Right lobe of liver (tissue), 6 donors: Measurements from ENCODE around the gene GABRB3. TPM values are rescaled to one million over a fixed set of nuclear protein-coding genes. Genes with fewer than 3 reads are reported as not detected.

Source experiments
- ATAC-seq, 4 donors: fragments of 200-7000 bp; cut with Tn5 transposase; one replicate each; pipeline ENCODE4 v1.9.1; 2020; ENCODE audit warnings: mild to moderate bottlenecking in 4 of 4, moderate library complexity in 4 of 4
- DNase-seq, 3 donors: peaks; one replicate each; pipeline ENCODE4 v3.0.0-alpha.2; 2020
- H3K27ac ChIP-seq, 3 donors: fragments of 200-600 bp; one replicate each; pipeline ENCODE4 v1.8.0; 2022
- H3K27me3 ChIP-seq, 2 donors: fragments of 200-600 bp; one replicate each; pipeline ENCODE4 v1.8.0; 2022
- H3K36me3 ChIP-seq, 4 donors: fragments of 200-600 bp; sonication (generic) in 1 of 4; one replicate each; pipeline versions ENCODE4 v1.5.1 to v1.8.0; 2017 to 2022; ENCODE audit warnings: control low read depth in 1 of 4
- H3K4me1 ChIP-seq, 4 donors: fragments of 200-600 bp; sonication (generic) in 1 of 4; one replicate each; pipeline versions ENCODE4 v1.5.1 to v1.8.0; 2017 to 2022; ENCODE audit warnings: control low read depth in 1 of 4
- H3K4me3 ChIP-seq, 3 donors: fragments of 200-600 bp; one replicate each; pipeline ENCODE4 v1.8.0; 2022
- H3K9me3 ChIP-seq, 4 donors: fragments of 200-600 bp; sonication (generic) in 1 of 4; one replicate each; pipeline versions ENCODE4 v1.5.1 to v1.8.0; 2017 to 2022; ENCODE audit warnings: control low read depth in 1 of 4
- CTCF ChIP-seq, 4 donors: fragments of 200-600 bp in 3 of 4; fragments of 450-650 bp in 1 of 4; IDR thresholded peaks; one replicate each; pipeline versions ENCODE4 v1.5.1 to v1.8.0; 2016 to 2022; ENCODE audit warnings: antibody characterized with exemption in 4 of 4, mild to moderate bottlenecking in 2 of 4
- POLR2A ChIP-seq: fragments of 450-650 bp; IDR thresholded peaks from one replicate; pipeline ENCODE4 v1.6.1; 2017; ENCODE audit warnings: antibody characterized with exemption, mild to moderate bottlenecking
- WGBS: methylation state at CpG from one replicate; pipeline ENCODE4 v1.1.6; 2018; ENCODE audit warnings: low coverage, low lambda C conversion rate; ENCODE audit not compliant: insufficient coverage; ENCODE audit errors: missing lambda C conversion rate; 5-methylcytosine and 5-hydroxymethylcytosine counted together
- intact Hi-C, 2 donors: fragments of 100-400 bp; cut with DNase I; formaldehyde crosslinking; loops; one replicate each; pipeline versions ENCODE4 v1.11.2 to v1.14.1; 2022
- total RNA-seq, 6 experiments: library from RNA; depleted of rRNA in 2 of 6; stranded (reverse); fragments of >200 nt in 2 of 6; fragmentation: NEBNext Ultra II Directional in 3 of 6; extraction: Animal tissue kit (Norgen Biotek cat#: 25700) in 3 of 6; gene quantifications; one replicate each; pipeline versions ENCODE4 v1.1.0 to v1.2.4, GENCODE V29; 2016 to 2023
- donor health status: DM: no; HTN: yes; CAD: no.
- donor health status: DM: no; HTN: no; CAD: no.
- donor health status: DM: no; HTN: no; CAD: no.
- donor health status: DM: no; HTN: yes; CAD: no.
- donor health status: DM: no; HTN: yes; CAD: no.

Gene GABRB3
- total RNA-seq, 6 experiments from 2014 or later: 0.49 to 2.7 (median 1.4) TPM

DNA sequence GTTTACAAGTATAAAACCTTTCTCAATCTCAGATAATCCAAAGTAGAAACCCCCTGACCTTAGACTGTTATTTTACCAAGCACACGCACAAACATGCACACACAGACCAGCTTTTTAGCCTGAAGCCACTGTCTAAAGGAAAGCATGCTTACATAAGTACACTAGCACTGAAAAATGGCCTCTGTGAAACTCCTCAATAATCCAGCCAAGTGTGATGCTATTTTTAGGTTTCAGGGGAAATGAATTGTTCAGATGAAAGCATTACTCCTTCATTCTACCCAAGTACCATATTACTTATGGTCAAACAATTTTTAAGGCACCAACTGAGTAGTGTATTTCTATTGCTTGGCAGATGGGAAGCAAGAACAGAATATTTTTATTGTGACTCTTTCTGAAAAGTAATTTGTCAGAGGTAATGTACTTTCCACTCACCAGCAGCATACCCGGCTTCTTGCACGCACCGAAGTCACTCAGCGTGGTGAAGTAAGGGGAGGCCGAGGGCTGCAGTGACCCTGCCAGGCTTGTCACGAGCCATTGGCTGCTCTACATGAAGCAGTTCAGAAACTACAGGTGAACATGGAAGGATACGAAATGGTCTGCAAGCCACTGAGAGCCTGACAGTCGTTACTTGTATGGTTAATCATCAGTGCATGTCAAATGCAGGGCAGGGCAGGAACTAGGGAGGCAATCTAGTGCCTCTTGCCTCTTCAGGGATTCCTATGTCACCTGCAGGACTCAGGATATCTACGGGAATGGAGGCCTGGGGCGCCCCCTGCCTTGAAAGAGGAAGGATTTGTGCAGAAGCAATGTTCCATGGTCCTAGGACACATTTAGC, 106.7 kb downstream of the GABRB3 start:
- no peak for ATAC-seq
- Histone ChIP-seq H3K36me3 (no peaks in the 10 kb centered on the region), H3K4me1 (no peaks in the 10 kb centered on the region), H3K4me3 (no peak overlapping the region), H3K27ac (no peak overlapping the region), H3K9me3 (no peaks in the 10 kb centered on the region), H3K27me3 (no peaks in the 10 kb centered on the region)
- WGBS: 50% methylated on average over 11 of the region's 11 CpGs
- TF ChIP-seq CTCF (IDR thresholded peaks at IDR 0.05) (no peak), POLR2A (no peak)
- DNase-seq: no peak
- intact Hi-C loops: no loop called here

- intact Hi-C loops: no loop called here
Observed at GRCh38 chr15:26662283-26662682, 110.6 kb downstream of the GABRB3 start.

GRCh38 chr15:26661748-26662147, 111.1 kb downstream of the GABRB3 start:
- Histone ChIP-seq H3K27me3 (no peaks in the 10 kb centered on the region), H3K9me3 (no peaks in the 10 kb centered on the region), H3K36me3 (no peaks in the 10 kb centered on the region), H3K4me3 (no peak overlapping the region), H3K4me1 (no peaks in the 10 kb centered on the region), H3K27ac (no peak overlapping the region)
- DNase-seq (no peak), ATAC-seq (no peak)
- intact Hi-C loops: no loop called here
- TF ChIP-seq CTCF (IDR thresholded peaks at IDR 0.05) (no peak), POLR2A (no peak)
- 44% methylated on average over 4 of the region's 7 CpGs for WGBS

More at GRCh38 chr15:26662283-26662682, 110.6 kb downstream of the GABRB3 start:
- DNase-seq (no peak), ATAC-seq (no peak)
- Histone ChIP-seq H3K9me3 (no peaks in the 10 kb centered on the region), H3K4me1 (no peaks in the 10 kb centered on the region), H3K36me3 (no peaks in the 10 kb centered on the region), H3K27me3 (no peaks in the 10 kb centered on the region), H3K4me3 (no peak overlapping the region), H3K27ac (no peak overlapping the region)
- TF ChIP-seq CTCF (IDR thresholded peaks at IDR 0.05): no peak
- TF ChIP-seq POLR2A: no peak
- 44% methylated on average over 6 of the region's 6 CpGs for WGBS

DNA sequence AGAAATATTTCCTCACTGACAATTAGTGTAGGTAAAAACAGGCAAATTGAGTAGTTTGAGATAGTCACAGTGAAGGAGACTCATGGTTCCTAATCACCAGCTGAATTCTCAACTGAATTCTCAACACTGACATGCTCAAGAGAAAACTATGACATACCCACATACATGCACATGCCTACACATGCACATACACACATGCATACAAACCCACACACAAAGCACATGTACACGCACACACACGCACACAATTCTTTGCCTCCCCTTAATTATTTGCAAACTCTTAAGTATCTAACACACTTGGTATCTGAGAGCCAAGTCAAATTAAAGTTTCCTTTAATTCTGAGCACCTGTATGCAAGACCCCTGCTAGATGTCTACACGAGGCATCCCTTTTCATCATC, 111.8 kb downstream of the GABRB3 start:
- 59% methylated on average over 3 of the region's 3 CpGs for WGBS
- no peaks in the 10 kb centered on the region for H3K9me3 ChIP-seq
- intact Hi-C loops: no loop called here
- H3K27ac ChIP-seq: no peak overlapping the region
- no peak overlapping the region for H3K4me3 ChIP-seq
- no peak for DNase-seq
- no peaks in the 10 kb centered on the region for H3K4me1 ChIP-seq
- H3K36me3 ChIP-seq: no peaks in the 10 kb centered on the region
- ATAC-seq: no peak
- no peak for TF ChIP-seq CTCF (IDR thresholded peaks at IDR 0.05)
- no peak for TF ChIP-seq POLR2A
- no peaks in the 10 kb centered on the region for H3K27me3 ChIP-seq
